MM.1S (cell line): ENCODE data around the gene DCHS2.

ENCODE experiments used
- DNase-seq: peaks from one replicate; pipeline ENCODE4 v3.0.0-alpha.2; 2015
- H2AFZ ChIP-seq: fragments of 300-600 bp; sonication (generic); 2 replicates; pipeline ENCODE4 v1.6.0; 2016; ENCODE audit warnings: antibody characterized with exemption, low read length
- H3F3A ChIP-seq: fragments of 300-600 bp; sonication (generic); 2 replicates; pipeline ENCODE4 v1.6.1; 2016; ENCODE audit warnings: mild to moderate bottlenecking, antibody characterized with exemption, low read length, moderate library complexity, mixed read lengths; ENCODE audit not compliant: insufficient read depth
- H3K27ac ChIP-seq: fragments of 300-600 bp; sonication (generic); 2 replicates; pipeline ENCODE4 v1.5.1; 2016; ENCODE audit warnings: mild to moderate bottlenecking, low read length
- H3K27me3 ChIP-seq: fragments of 300-600 bp; sonication (generic); replicated peaks from 2 replicates; pipeline ENCODE4 v1.6.0; 2016; ENCODE audit warnings: low read length; ENCODE audit not compliant: insufficient read depth
- H3K36me3 ChIP-seq: fragments of 300-600 bp; sonication (generic); replicated peaks from 2 replicates; pipeline ENCODE4 v1.6.1; 2016; ENCODE audit warnings: mild to moderate bottlenecking, low read length, mixed read lengths; ENCODE audit not compliant: insufficient read depth
- H3K4me1 ChIP-seq: fragments of 300-600 bp; sonication (generic); 2 replicates; pipeline ENCODE4 v1.6.1; 2016; ENCODE audit warnings: low read length, mixed read lengths
- H3K4me2 ChIP-seq: fragments of 300-600 bp; sonication (generic); 2 replicates; pipeline ENCODE4 v1.6.0; 2016; ENCODE audit warnings: low read depth, low read length
- H3K4me3 ChIP-seq: fragments of 300-600 bp; sonication (generic); 2 replicates; pipeline ENCODE4 v1.5.1; 2016; ENCODE audit warnings: low read length, mixed read lengths
- H3K79me2 ChIP-seq: fragments of 300-600 bp; sonication (generic); 2 replicates; pipeline ENCODE4 v1.6.1; 2016; ENCODE audit warnings: mixed run types, low read length, mixed read lengths
- H3K9ac ChIP-seq: fragments of 300-600 bp; sonication (generic); 2 replicates; pipeline ENCODE4 v1.6.1; 2016; ENCODE audit warnings: low read length, mixed read lengths
- H3K9me2 ChIP-seq: fragments of 300-600 bp; sonication (generic); replicated peaks from 2 replicates; pipeline ENCODE4 v1.6.1; 2016; ENCODE audit warnings: mild to moderate bottlenecking, low read length, mixed read lengths; ENCODE audit not compliant: insufficient read depth
- H3K9me3 ChIP-seq: fragments of 300-600 bp; sonication (generic); replicated peaks from 2 replicates; pipeline ENCODE4 v1.6.1; 2016; ENCODE audit warnings: mild to moderate bottlenecking, low read length, mixed read lengths; ENCODE audit not compliant: insufficient read depth
- H4K20me1 ChIP-seq: fragments of 300-600 bp; sonication (generic); 2 replicates; pipeline ENCODE4 v1.6.1; 2016; ENCODE audit warnings: mild to moderate bottlenecking, low read length, moderate library complexity, mixed read lengths; ENCODE audit not compliant: insufficient read depth
- CTCF ChIP-seq: fragments of 300-600 bp; sonication (generic); IDR thresholded peaks from 2 replicates; pipeline ENCODE4 v1.5.1; 2016; ENCODE audit warnings: antibody characterized with exemption, low read length, mixed read lengths
- EZH2 ChIP-seq: fragments of 300-600 bp; sonication (generic); optimal IDR thresholded peaks from 2 replicates; pipeline ENCODE3; 2017; ENCODE audit warnings: low read depth, mild to moderate bottlenecking, antibody characterized with exemption, low read length, mixed read lengths
- EZH2phosphoT487 ChIP-seq: fragments of 300-600 bp; sonication (generic); IDR thresholded peaks from 2 replicates; pipeline ENCODE4 v1.6.1; 2018; ENCODE audit warnings: antibody characterized with exemption, low read length

The DCHS2 gene

GRCh38 chr4:154529728-154530519 is 38.3 kb upstream of the DCHS2 start:
- H3K4me2 ChIP-seq: no peak overlapping the region
- H3F3A ChIP-seq: no peaks in the 10 kb centered on the region
- no peaks in the 10 kb centered on the region for H3K9me3 ChIP-seq
- no peaks in the 10 kb centered on the region for H4K20me1 ChIP-seq
- DNase-seq: no peak
- peaks cover 6% of the 10 kb centered on the region; the same call in 1 of the 2 replicates for H3K4me1 ChIP-seq
- H3K9ac ChIP-seq: no peak overlapping the region
- H3K27ac ChIP-seq: no peak overlapping the region
- H3K27me3 ChIP-seq: no peaks in the 10 kb centered on the region
- no peaks in the 10 kb centered on the region for H3K9me2 ChIP-seq
- no peak overlapping the region for H3K4me3 ChIP-seq
- no peaks in the 10 kb centered on the region for H3K36me3 ChIP-seq
- TF ChIP-seq EZH2phosphoT487: no peak
- no peak for TF ChIP-seq EZH2
- no peak for TF ChIP-seq CTCF
- H3K79me2 ChIP-seq: no peaks in the 10 kb centered on the region
- no peak overlapping the region for H2AFZ ChIP-seq

DNA sequence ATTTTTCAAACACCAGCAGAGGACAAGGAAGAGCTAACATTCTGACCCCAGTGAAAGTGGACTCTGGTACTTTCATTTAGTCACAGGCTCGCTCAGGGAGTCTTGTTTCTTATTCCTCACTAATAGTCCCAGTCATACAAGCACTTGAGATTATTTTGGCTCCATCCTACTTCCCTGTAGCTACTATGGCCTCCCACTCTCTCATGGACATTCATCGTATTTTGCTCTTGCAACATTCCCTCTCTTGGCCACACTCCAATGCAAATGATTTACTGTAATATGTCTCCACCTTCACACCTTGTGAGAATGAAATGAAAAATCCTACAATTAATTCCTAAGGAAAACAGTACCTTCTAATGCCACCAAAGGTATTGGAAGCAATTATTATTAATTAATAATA is 37.3 kb upstream of the DCHS2 start:
- Histone ChIP-seq H3K9ac (no peak overlapping the region), H3K9me2 (no peaks in the 10 kb centered on the region)

GRCh38 chr4:154527308-154527707 is 35.7 kb upstream of the DCHS2 start:
- no peak for DNase-seq
- Histone ChIP-seq H3K4me2 (no peak overlapping the region), H3F3A (no peaks in the 10 kb centered on the region), H3K27ac (no peak overlapping the region), H3K9me2 (no peaks in the 10 kb centered on the region), H4K20me1 (no peaks in the 10 kb centered on the region), H3K36me3 (no peaks in the 10 kb centered on the region), H3K4me3 (no peak overlapping the region), H3K4me1 (peaks cover 6% of the 10 kb centered on the region; the same call in 1 of the 2 replicates), H3K79me2 (no peaks in the 10 kb centered on the region), H3K9ac (no peak overlapping the region), H2AFZ (no peak overlapping the region), H3K9me3 (no peaks in the 10 kb centered on the region), H3K27me3 (no peaks in the 10 kb centered on the region)
- TF ChIP-seq CTCF (no peak), EZH2 (no peak), EZH2phosphoT487 (no peak)

More for the DNA sequence above, 37.3 kb upstream of the DCHS2 start:
- no peaks in the 10 kb centered on the region for H3K27me3 ChIP-seq
- H4K20me1 ChIP-seq: no peaks in the 10 kb centered on the region
- H3K27ac ChIP-seq: no peak overlapping the region
- DNase-seq: no peak
- H3K4me1 ChIP-seq: peaks cover 6% of the 10 kb centered on the region; the same call in 1 of the 2 replicates
- no peak overlapping the region for H3K4me3 ChIP-seq
- no peaks in the 10 kb centered on the region for H3K36me3 ChIP-seq
- no peak overlapping the region for H2AFZ ChIP-seq
- no peaks in the 10 kb centered on the region for H3F3A ChIP-seq
- no peak overlapping the region for H3K4me2 ChIP-seq
- TF ChIP-seq EZH2phosphoT487 (no peak), CTCF (no peak), EZH2 (no peak)
- no peaks in the 10 kb centered on the region for H3K79me2 ChIP-seq
- no peaks in the 10 kb centered on the region for H3K9me3 ChIP-seq
